IMR-90 (cell line): ENCODE data around the gene ADCY4.

ENCODE experiments used
- BHLHE40 ChIP-seq: fragments of 150-350 bp; IDR thresholded peaks from 2 replicates; pipeline ENCODE4 v1.6.1; 2016; ENCODE audit warnings: mild to moderate bottlenecking, low read depth, low read length
- CEBPB ChIP-seq: IDR thresholded peaks from 2 replicates; pipeline ENCODE4 v1.6.1; 2012; ENCODE audit warnings: low read depth, low read length, improper control_type of control experiment
- CHD1 ChIP-seq: IDR thresholded peaks from 2 replicates; pipeline ENCODE4 v1.6.1; 2012; ENCODE audit warnings: low read depth, low read length, improper control_type of control experiment
- MXI1 ChIP-seq: IDR thresholded peaks from 2 replicates; pipeline ENCODE4 v1.6.1; 2012; ENCODE audit warnings: low read depth, mild to moderate bottlenecking, low read length, moderate library complexity, borderline replicate concordance
- POLR2A ChIP-seq: IDR thresholded peaks from 2 replicates; pipeline ENCODE4 v1.6.1; 2012; ENCODE audit warnings: mild to moderate bottlenecking, low read depth, low read length
- RAD21 ChIP-seq: IDR thresholded peaks from 2 replicates; pipeline ENCODE4 v1.6.1; 2012; ENCODE audit warnings: low read length, improper control_type of control experiment
- RFX5 ChIP-seq: IDR thresholded peaks from 2 replicates; pipeline ENCODE4 v1.8.0; 2012; ENCODE audit warnings: low read depth, mild to moderate bottlenecking, low read length, moderate library complexity
- SMC3 ChIP-seq: fragments of 150-350 bp; IDR thresholded peaks from 2 replicates; pipeline ENCODE4 v1.6.1; 2016; ENCODE audit warnings: low read depth, mild to moderate bottlenecking, antibody characterized with exemption, low read length, moderate library complexity
- TF ChIP-seq, protein P1 (sequence below): conservative IDR thresholded peaks from 2 replicates; pipeline ENCODE4 v1.5.1; 2012; ENCODE audit warnings: mild to moderate bottlenecking, low read depth, low read length, improper control_type of control experiment
- TF ChIP-seq, protein P2 (sequence below): fragments of 150-350 bp; IDR thresholded peaks from 2 replicates; pipeline ENCODE4 v1.6.1; 2017; ENCODE audit warnings: mild to moderate bottlenecking, antibody characterized with exemption, low read length, low read depth
- TF ChIP-seq, protein P3 (sequence below): fragments of 150-350 bp; IDR thresholded peaks from 2 replicates; pipeline ENCODE4 v1.6.1; 2016; ENCODE audit warnings: low read depth, mild to moderate bottlenecking, low read length, moderate library complexity, borderline replicate concordance

DNA sequence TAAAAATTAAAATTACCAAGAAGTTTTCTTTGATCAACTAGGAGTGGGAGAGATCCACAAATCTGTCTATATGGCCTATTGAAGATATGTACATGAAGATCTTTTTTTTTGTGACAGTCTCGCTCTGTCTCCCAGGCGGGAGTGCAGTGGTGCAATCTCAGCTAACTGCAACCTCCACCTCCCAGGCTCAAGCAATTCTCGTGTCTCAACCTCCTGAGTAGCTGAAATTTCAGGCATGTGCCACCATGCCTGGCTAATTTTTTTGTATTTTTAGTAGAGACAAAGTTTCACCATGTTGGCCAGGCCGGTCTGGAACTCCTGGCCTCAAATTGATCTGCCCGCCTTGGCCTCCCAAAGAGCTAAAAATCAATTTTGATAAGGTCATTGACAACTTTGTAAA, 28.5 kb upstream of the ADCY4 start:
- TF ChIP-seq RAD21 (no peak), RFX5 (no peak), CHD1 (no peak), POLR2A (no peak), CEBPB (no peak), BHLHE40 (no peak), MXI1 (no peak), SMC3 (no peak)
- TF ChIP-seq, protein P1, sequence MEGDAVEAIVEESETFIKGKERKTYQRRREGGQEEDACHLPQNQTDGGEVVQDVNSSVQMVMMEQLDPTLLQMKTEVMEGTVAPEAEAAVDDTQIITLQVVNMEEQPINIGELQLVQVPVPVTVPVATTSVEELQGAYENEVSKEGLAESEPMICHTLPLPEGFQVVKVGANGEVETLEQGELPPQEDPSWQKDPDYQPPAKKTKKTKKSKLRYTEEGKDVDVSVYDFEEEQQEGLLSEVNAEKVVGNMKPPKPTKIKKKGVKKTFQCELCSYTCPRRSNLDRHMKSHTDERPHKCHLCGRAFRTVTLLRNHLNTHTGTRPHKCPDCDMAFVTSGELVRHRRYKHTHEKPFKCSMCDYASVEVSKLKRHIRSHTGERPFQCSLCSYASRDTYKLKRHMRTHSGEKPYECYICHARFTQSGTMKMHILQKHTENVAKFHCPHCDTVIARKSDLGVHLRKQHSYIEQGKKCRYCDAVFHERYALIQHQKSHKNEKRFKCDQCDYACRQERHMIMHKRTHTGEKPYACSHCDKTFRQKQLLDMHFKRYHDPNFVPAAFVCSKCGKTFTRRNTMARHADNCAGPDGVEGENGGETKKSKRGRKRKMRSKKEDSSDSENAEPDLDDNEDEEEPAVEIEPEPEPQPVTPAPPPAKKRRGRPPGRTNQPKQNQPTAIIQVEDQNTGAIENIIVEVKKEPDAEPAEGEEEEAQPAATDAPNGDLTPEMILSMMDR = no peak
- TF ChIP-seq, protein P2, sequence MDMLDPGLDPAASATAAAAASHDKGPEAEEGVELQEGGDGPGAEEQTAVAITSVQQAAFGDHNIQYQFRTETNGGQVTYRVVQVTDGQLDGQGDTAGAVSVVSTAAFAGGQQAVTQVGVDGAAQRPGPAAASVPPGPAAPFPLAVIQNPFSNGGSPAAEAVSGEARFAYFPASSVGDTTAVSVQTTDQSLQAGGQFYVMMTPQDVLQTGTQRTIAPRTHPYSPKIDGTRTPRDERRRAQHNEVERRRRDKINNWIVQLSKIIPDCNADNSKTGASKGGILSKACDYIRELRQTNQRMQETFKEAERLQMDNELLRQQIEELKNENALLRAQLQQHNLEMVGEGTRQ = no peak
- TF ChIP-seq, protein P3, sequence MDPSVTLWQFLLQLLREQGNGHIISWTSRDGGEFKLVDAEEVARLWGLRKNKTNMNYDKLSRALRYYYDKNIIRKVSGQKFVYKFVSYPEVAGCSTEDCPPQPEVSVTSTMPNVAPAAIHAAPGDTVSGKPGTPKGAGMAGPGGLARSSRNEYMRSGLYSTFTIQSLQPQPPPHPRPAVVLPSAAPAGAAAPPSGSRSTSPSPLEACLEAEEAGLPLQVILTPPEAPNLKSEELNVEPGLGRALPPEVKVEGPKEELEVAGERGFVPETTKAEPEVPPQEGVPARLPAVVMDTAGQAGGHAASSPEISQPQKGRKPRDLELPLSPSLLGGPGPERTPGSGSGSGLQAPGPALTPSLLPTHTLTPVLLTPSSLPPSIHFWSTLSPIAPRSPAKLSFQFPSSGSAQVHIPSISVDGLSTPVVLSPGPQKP = no peak
